ENCODE results near the gene TINCR.
"Not testable (repeated sequence)": the region's sequence is repeated elsewhere in the genome, so short reads cannot be mapped to it uniquely, and the experiment has no call there.

Gene TINCR

GRCh38 chr19:5567360-5567969 is at the start of gene TINCR:
TINCR (minus strand) TSS chr19:5567953.
- no peak for DNase-seq (ENCODE audit: low spot score)

DNA sequence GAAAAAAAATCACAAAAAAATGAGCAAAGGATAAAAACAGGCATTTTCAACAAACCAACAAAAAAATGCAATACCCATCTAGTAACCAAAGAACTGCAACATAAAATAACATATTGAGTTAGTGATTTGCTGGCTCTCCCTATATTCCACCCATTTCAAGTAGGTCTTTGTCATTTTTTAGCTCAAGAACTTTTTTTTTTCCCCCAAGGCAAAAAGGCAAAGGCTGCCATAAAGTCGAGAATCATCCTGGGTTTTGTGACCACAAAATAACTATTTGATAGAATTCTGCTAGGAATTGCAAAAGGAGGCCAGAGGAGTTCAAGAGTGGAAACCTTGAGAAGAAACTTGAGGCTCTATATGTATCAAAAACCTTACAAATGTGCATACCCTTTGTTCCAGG is 49.3 kb upstream of the TINCR start:
- no peak for DNase-seq (ENCODE audit: low spot score)

- DNase-seq (ENCODE audit: low spot score): no peak
These were observed 48.1 kb upstream of the TINCR start for GRCh38 chr19:5615756-5616327.

DNA sequence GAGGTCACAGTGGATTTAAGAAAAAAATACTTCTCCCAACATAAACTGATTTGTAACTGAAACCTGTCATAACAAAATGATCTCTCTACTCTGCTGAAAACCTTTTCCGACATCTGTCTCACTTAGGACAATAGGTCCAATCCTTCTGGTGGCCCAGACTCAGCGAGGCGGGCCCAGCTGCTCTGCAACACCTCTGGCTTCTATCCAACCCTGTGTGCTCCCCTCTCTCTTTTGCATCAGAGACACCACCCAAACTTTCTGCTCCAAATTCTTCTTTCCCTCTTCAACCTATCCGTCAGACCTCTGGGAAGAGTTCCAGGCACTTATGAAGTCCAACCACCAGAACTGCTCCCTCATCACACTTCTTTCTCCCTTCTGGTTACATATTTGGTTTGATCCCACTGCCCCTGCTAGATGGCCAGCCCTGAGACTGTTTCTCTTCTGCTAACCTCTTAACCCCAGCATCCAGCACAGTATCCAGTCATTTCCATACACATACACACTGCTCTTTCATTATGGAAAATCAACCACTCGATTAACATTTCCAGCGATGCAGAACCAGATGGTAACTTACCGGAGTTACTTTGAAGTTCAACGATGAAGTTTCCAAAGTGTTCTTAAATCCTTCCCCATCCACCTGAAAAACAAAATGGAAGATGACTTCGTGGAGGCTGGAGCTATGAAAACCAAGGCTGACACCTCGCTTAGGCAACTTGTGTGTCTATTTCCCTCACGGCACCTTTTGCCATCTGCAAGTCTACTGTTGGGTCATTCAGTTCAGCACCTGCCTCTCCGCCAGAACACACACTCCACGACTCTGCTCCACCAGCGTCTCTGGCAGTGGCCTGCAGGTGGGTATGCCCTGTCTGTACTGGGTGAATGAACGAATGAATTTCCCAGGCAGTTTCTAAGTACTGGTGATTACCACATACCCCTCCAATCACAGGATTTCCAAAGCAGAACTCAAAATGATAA is 45.4 kb upstream of the TINCR start:
- no peak for DNase-seq (ENCODE audit: low spot score)

GRCh38 chr19:5609881-5610448 is 42.2 kb upstream of the TINCR start:
- DNase-seq (ENCODE audit: low spot score): no peak

GRCh38 chr19:5608766-5609165 is 41.0 kb upstream of the TINCR start:
- not testable (repeated sequence) for DNase-seq (ENCODE audit: low spot score)

- DNase-seq (ENCODE audit: low spot score): no peak
These were observed 40.5 kb upstream of the TINCR start for GRCh38 chr19:5608291-5608690.

DNA sequence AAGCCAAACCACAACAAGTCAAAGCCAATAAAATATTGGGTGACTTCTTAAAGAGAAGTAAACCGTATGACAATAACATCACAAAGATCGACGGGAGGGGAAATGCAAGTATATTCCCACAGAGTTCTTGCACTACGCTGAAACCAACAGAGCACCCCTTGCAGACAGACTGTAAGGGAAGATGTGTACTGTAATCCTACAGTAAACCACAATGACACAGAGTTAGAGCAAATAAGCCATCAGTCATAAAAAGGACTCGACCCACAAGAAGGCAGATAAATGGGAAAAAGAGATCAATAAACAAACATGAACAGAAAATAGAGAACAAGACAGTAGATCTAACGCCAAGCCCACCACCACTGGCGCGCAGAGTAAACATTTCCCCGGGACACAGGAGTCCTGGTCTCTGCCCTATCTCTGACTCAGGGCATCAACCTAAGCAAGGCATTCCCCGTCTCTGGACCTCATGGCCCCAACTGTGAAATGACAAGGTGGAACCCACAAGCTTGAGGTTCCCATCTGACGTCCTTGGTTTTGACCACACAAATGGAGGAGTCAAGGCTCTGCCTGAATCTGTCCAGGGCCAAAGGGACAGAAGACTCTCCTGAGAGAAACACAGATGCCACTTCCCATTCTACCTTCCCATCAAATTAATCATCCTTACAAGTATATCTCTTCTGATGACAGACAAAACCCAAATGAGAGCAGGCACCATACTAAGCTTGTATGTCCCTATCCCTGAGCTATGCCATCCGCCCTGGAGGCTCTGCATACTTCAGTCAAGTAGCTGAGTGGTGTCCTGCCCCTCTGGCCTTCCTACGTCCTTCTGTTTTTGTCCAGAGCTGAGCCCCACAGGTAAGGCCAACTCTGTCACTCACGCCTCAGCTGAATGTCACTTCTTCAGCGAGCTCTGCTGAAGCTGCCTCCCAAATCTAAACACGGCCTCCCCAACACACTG is 39.8 kb upstream of the TINCR start:
- no peak for DNase-seq (ENCODE audit: low spot score)

- no peak for DNase-seq (ENCODE audit: low spot score)
These were observed 37.6 kb upstream of the TINCR start for GRCh38 chr19:5605362-5605761.

GRCh38 chr19:5603626-5604025 is 35.9 kb upstream of the TINCR start:
- DNase-seq (ENCODE audit: low spot score): no peak

GRCh38 chr19:5600797-5601196 is 33.0 kb upstream of the TINCR start:
- no peak for DNase-seq (ENCODE audit: low spot score)

GRCh38 chr19:5595745-5596144 is 28.0 kb upstream of the TINCR start:
- DNase-seq (ENCODE audit: low spot score): no peak

DNA sequence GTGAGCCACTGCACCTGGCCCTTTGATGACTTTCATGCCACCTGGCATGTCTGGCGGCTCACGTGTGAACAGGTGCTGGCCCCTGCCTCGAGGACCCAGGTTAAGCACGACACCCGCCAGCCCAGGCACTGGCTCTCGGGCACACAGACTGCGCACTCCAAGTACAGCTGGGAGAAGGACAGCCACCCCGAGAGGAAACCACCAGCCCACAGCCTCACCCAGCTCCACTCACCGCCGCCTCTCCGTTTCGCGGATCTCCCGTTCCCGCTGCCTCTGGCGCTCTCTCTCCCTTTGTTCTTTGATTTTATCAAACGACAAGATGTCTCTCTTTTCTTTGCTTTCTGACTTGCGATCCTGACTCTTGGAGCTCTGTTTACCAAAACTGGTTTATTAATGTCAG is 27.4 kb upstream of the TINCR start:
- no peak for DNase-seq (ENCODE audit: low spot score)

DNA sequence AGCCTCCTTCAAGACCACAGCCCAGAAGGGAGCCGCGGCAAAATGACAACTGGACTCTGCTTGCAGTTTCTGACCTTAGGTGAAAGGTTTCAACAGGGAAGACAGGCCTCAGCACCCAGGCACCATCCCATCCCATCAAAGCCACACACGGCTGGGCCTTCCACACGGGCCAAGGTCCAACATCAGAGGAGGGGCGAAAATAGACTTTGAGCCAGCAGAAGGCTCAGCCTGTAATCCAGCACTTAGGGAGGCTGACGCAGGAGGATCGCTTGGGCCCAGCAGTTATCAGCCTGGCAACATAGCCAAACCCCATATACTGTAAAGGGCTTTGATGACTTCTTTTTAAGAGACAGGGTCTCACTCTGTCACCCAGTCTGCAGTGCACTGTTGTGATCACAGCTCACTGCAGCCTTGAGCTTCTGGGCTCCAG is 26.8 kb upstream of the TINCR start:
- no peak for DNase-seq (ENCODE audit: low spot score)

GRCh38 chr19:5593343-5594255 is 25.8 kb upstream of the TINCR start:
- DNase-seq (ENCODE audit: low spot score): no peak

DNA sequence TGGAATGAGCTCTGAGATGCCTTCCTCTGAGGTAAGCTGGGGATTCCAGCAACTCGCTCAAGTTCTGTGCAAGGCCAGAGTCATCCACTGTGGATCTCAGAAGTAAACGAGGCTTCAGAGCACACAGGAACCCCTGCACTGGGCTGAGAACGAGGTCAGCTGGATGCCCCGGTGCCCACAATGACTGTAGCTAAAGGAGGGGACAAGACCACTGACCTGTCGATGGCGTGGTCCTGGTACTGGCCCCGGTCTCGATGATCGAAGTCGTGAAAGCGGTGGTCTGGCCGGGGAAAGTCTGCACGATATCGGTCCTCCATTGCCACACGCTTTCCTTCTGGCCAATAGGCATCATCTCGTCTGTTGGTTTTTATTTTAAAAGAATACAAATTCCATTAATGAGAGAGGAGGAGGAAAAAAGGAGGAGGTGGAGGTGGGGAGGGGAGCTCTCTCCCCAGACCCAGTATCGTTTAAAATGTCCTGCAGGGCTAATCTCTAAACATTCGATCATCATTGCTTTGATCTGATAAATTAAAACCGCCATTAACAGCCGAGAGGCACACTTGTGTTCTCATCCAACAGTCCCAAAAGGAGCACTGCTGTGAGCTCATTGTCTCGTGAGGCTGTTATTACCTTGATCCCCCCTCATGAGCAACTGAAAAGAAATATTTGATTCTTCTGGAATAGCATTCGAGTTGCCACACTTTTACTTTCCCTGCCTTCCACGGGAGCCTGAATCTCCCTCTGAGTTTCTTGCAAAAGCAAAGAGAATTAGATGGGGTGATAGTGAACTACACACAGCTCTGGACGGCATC is 25.0 kb upstream of the TINCR start:
- no peak for DNase-seq (ENCODE audit: low spot score)

- DNase-seq (ENCODE audit: low spot score): no peak
These were observed 23.7 kb upstream of the TINCR start for GRCh38 chr19:5591476-5591875.

DNA sequence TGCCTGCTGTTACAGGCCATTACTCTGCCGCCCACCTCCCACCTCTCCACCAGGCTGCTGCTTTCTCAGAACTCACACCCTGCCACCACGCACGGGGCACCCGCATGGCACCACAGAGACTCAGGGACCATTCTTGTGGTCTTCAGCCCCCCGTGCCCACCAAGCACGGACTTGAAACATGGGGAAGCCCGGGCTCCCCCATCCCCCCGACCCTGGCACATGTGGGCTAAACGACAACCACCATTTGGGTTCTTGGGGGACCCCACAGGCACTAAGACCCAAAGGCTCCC is 23.1 kb upstream of the TINCR start:
- DNase-seq (ENCODE audit: low spot score): no peak

- DNase-seq (ENCODE audit: low spot score): no peak
These were observed 22.6 kb upstream of the TINCR start for GRCh38 chr19:5590151-5590864.

All from left forelimb (tissue), 1 donor.